Activated CD8-positive, alpha-beta memory T cell treated with anti-CD3 and anti-CD28 coated beads, Interleukin-2, amount 10 ng/mL, durations not matched to agents 7 days and 5 days (primary cell): ENCODE measurements around the gene CNTNAP2. TPM values are rescaled to one million over a fixed set of nuclear protein-coding genes. Genes with fewer than 3 reads are reported as not detected.

Experiments used
- ATAC-seq: fragments of 150-1000 bp; cut with Tn5 transposase; one replicate; pipeline ENCODE4 v1.10.0; 2021; ENCODE audit warnings: moderate library complexity
- CTCF ChIA-PET: fragments of 350-600 bp; sonication (Branson Sonifier 250); formaldehyde crosslinking; loops from one replicate; lab custom pipeline; 2021; ENCODE audit warnings: antibody characterized with exemption; lab: Charles Lee
- DNase-seq: peaks from one replicate; pipeline ENCODE4 v3.0.0-alpha.2; 2020
- H3K27ac Mint-ChIP-seq: one replicate; pipeline ENCODE4 v1.8.0; 2021; ENCODE audit warnings: mild to moderate bottlenecking, mixed read lengths
- H3K27me3 Mint-ChIP-seq: one replicate; pipeline ENCODE4 v1.8.0; 2021; ENCODE audit warnings: mixed read lengths
- H3K36me3 Mint-ChIP-seq: one replicate; pipeline ENCODE4 v1.8.0; 2021; ENCODE audit warnings: mild to moderate bottlenecking, mixed read lengths
- H3K4me1 Mint-ChIP-seq: one replicate; pipeline ENCODE4 v1.8.0; 2021; ENCODE audit warnings: mixed read lengths
- H3K4me3 Mint-ChIP-seq: one replicate; pipeline ENCODE4 v1.8.0; 2021; ENCODE audit warnings: mild to moderate bottlenecking, moderate library complexity, mixed read lengths
- H3K9me3 Mint-ChIP-seq: one replicate; pipeline ENCODE4 v1.8.0; 2022; ENCODE audit warnings: low read depth, mixed read lengths
- total RNA-seq, 2 experiments: library from RNA; stranded (reverse); gene quantifications; one replicate each; pipeline ENCODE4 v1.2.3, GENCODE V29; 2021

Gene CNTNAP2
- total RNA-seq, 2 experiments from 2014 or later, result not detected

GRCh38 chr7:146773506-146773905 is 656.9 kb downstream of the CNTNAP2 start:
- Mint-ChIP-seq H3K4me1 (no peaks in the 10 kb centered on the region), H3K27me3 (no peaks in the 10 kb centered on the region), H3K27ac (no peak overlapping the region), H3K9me3 (peaks cover 6% of the 10 kb centered on the region), H3K4me3 (no peak overlapping the region), H3K36me3 (no peaks in the 10 kb centered on the region)
- CTCF ChIA-PET, result no interaction called here
- ATAC-seq (no peak), DNase-seq (no peak)

DNA sequence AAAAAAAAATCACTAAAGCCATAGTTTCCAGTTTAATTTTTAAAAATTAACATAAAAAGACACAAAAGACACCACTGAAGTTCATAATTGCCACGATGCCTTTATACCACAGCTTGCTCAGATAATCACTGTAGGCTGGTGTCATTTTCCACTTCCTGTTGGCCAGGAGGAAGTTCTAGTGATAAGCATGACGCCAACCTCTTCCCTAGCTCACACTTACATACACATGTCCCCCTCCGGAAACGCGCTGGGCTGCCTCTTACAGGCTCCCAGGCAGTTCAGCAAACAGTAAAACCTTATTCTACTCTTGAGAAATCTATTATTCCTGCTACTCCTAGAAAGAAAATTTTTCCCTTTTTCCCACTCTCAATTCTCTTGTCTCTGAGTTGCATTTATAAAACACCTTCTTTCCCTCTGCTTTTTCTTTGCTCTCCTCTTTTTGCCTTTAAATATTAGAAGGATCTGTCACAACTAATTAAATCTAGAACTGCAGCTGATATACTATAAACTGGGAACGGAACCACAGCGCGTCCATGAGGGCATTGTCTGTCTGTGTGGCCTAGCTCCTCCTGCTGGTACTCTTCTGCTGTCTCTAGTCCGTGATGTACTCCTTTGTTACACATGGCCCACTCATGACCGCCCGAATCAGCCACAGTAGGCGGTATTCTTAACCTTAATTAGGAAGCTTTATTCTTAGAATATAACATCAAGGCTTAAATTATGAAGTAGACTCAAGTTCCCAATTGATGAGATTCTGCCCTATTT is 664.9 kb downstream of the CNTNAP2 start:
- no peak for ATAC-seq
- no peak for DNase-seq
- CTCF ChIA-PET, result no interaction called here
- H3K4me3 Mint-ChIP-seq, result no peak overlapping the region
- H3K4me1 Mint-ChIP-seq, result no peaks in the 10 kb centered on the region
- no peaks in the 10 kb centered on the region for H3K9me3 Mint-ChIP-seq
- H3K27me3 Mint-ChIP-seq, result no peaks in the 10 kb centered on the region
- no peaks in the 10 kb centered on the region for H3K36me3 Mint-ChIP-seq
- no peak overlapping the region for H3K27ac Mint-ChIP-seq

GRCh38 chr7:146787266-146787665 is 670.7 kb downstream of the CNTNAP2 start:
- H3K27me3 Mint-ChIP-seq, result no peaks in the 10 kb centered on the region
- no peaks in the 10 kb centered on the region for H3K36me3 Mint-ChIP-seq
- CTCF ChIA-PET, result no interaction called here
- no peaks in the 10 kb centered on the region for H3K4me1 Mint-ChIP-seq
- peaks cover 5% of the 10 kb centered on the region for H3K9me3 Mint-ChIP-seq
- DNase-seq (no peak), ATAC-seq (no peak)
- no peak overlapping the region for H3K4me3 Mint-ChIP-seq
- no peak overlapping the region for H3K27ac Mint-ChIP-seq

GRCh38 chr7:146788008-146788407 is 671.4 kb downstream of the CNTNAP2 start:
- H3K4me3 Mint-ChIP-seq, result no peak overlapping the region
- H3K4me1 Mint-ChIP-seq, result no peaks in the 10 kb centered on the region
- no peaks in the 10 kb centered on the region for H3K36me3 Mint-ChIP-seq
- CTCF ChIA-PET, result no interaction called here
- H3K9me3 Mint-ChIP-seq, result peaks cover 5% of the 10 kb centered on the region
- H3K27ac Mint-ChIP-seq, result no peak overlapping the region
- H3K27me3 Mint-ChIP-seq, result no peaks in the 10 kb centered on the region
- DNase-seq, result no peak
- ATAC-seq, result no peak

DNA sequence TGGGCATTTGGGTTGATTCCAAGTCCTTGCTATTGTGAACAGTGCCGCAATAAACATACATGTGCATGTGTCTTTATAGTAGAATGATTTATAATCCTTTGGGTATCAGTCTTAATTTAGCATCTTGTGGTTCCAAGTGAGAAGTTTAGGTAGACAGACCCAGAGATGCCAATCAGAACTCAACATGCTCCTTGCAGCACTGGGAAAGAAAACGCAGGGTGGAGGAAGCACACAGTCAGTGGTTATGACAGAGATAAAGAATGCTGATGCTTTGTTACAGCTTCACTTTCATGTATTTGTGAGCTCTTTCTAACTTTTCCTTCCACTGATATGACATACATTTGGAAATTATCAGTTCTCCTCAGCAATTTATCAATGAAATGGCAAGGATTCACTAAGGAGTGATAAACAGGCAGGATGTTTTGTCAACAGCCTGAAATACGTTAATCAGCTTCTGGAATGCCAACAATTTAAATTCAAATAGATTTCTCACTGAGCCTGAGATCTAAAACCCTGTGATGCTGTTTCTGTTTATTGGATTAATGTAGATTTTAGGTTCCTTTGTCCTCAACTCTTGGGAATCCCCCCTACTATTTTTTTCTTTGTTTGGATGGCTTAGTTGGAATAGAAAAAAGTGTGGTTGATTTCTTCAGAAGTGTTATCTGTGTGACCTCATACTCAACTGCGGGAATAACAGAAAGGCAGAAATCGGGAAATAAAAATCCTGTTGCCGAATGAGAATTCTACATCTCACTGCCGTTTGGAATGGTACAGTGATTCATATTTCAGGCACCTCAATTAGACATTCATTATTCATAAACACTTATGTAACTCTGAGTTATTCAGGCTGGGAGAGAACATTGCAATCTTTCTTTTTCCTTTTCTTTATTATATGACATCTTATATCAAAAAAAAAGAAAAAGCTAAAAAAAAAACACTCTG is 675.0 kb downstream of the CNTNAP2 start:
- DNase-seq (no peak), ATAC-seq (no peak)
- no peak overlapping the region for H3K4me3 Mint-ChIP-seq
- no peaks in the 10 kb centered on the region for H3K4me1 Mint-ChIP-seq
- no peaks in the 10 kb centered on the region for H3K27me3 Mint-ChIP-seq
- peaks cover 14% of the 10 kb centered on the region for H3K9me3 Mint-ChIP-seq
- CTCF ChIA-PET, result no interaction called here
- H3K36me3 Mint-ChIP-seq, result no peaks in the 10 kb centered on the region
- H3K27ac Mint-ChIP-seq, result no peak overlapping the region

- no peaks in the 10 kb centered on the region for H3K4me1 Mint-ChIP-seq
- DNase-seq (no peak), ATAC-seq (no peak)
- H3K9me3 Mint-ChIP-seq, result peaks cover 5% of the 10 kb centered on the region
- H3K4me3 Mint-ChIP-seq, result no peak overlapping the region
- H3K27ac Mint-ChIP-seq, result no peak overlapping the region
- no peaks in the 10 kb centered on the region for H3K27me3 Mint-ChIP-seq
- CTCF ChIA-PET, result no interaction called here
- no peaks in the 10 kb centered on the region for H3K36me3 Mint-ChIP-seq
These were observed 688.0 kb downstream of the CNTNAP2 start for GRCh38 chr7:146804620-146805019.

DNA sequence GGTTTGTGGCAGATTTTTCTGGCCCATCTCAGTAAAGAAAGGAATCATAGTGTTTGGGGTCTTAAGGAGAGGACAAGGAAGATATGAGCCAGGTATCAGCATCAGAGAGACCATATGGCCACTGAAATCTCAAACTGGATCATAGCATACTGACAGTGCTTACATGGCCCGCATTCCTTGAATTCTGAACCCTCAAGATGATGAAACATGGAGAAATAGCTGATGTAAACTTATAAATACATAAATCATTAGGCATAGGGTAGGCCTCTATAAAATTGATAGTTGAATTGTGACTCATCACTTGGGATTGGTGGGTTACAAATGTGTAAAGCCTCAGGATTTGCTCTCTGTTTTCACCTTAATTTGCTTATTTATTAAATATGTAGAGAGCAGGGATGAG is 688.5 kb downstream of the CNTNAP2 start:
- CTCF ChIA-PET, result no interaction called here
- Mint-ChIP-seq H3K27me3 (no peaks in the 10 kb centered on the region), H3K9me3 (peaks cover 5% of the 10 kb centered on the region), H3K4me3 (no peak overlapping the region), H3K4me1 (no peaks in the 10 kb centered on the region), H3K36me3 (no peaks in the 10 kb centered on the region), H3K27ac (no peak overlapping the region)
- DNase-seq (no peak), ATAC-seq (no peak)

- DNase-seq (no peak), ATAC-seq (no peak)
- Mint-ChIP-seq H3K4me1 (no peaks in the 10 kb centered on the region), H3K9me3 (peaks cover 5% of the 10 kb centered on the region), H3K27ac (no peak overlapping the region), H3K27me3 (no peaks in the 10 kb centered on the region), H3K4me3 (no peak overlapping the region), H3K36me3 (no peaks in the 10 kb centered on the region)
- CTCF ChIA-PET, result no interaction called here
These were observed 709.7 kb downstream of the CNTNAP2 start for GRCh38 chr7:146826329-146826728.

GRCh38 chr7:146830686-146831085 is 714.1 kb downstream of the CNTNAP2 start:
- Mint-ChIP-seq H3K27me3 (no peaks in the 10 kb centered on the region), H3K36me3 (no peaks in the 10 kb centered on the region), H3K27ac (no peak overlapping the region), H3K9me3 (peaks cover 10% of the 10 kb centered on the region), H3K4me3 (no peak overlapping the region), H3K4me1 (no peaks in the 10 kb centered on the region)
- no peak for ATAC-seq
- CTCF ChIA-PET, result no interaction called here
- DNase-seq, result no peak

GRCh38 chr7:146831875-146832274 is 715.3 kb downstream of the CNTNAP2 start:
- Mint-ChIP-seq H3K4me1 (no peaks in the 10 kb centered on the region), H3K36me3 (no peaks in the 10 kb centered on the region), H3K27ac (no peak overlapping the region), H3K9me3 (peaks cover 10% of the 10 kb centered on the region), H3K27me3 (no peaks in the 10 kb centered on the region), H3K4me3 (no peak overlapping the region)
- ATAC-seq (no peak), DNase-seq (no peak)
- CTCF ChIA-PET, result interaction anchor here (0.7 kb wide), 1 partner anchor 20 kb away, joined by 4 read pairs; no protein-coding TSS in a partner anchor

- CTCF ChIA-PET, result no interaction called here
- DNase-seq, result no peak
- Mint-ChIP-seq H3K36me3 (no peaks in the 10 kb centered on the region), H3K4me1 (no peaks in the 10 kb centered on the region), H3K27ac (no peak overlapping the region), H3K9me3 (peaks cover 8% of the 10 kb centered on the region), H3K4me3 (no peak overlapping the region), H3K27me3 (no peaks in the 10 kb centered on the region)
- ATAC-seq, result no peak
These were observed 727.8 kb downstream of the CNTNAP2 start for GRCh38 chr7:146844405-146844804.

DNA sequence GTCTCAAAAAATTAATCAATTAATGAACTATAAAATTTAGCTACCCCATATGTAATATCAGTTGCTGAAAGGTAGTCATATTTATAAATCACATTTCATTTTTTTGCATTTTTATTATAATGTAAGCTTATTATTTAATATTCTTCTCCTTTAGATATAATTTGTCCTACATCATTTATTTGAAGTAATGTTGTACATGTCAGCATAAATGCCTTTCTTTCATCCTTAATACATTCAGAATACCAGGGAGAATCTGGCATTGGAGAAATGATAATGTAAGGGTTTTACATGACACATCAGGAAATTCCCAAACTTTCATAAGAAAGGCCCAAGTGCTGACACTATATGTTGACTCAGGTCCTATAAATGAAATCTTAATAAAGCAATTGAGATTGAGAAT is 742.1 kb downstream of the CNTNAP2 start:
- Mint-ChIP-seq H3K9me3 (peaks cover 8% of the 10 kb centered on the region), H3K36me3 (no peaks in the 10 kb centered on the region), H3K4me1 (no peaks in the 10 kb centered on the region), H3K27me3 (no peaks in the 10 kb centered on the region), H3K4me3 (no peak overlapping the region), H3K27ac (no peak overlapping the region)
- DNase-seq (no peak), ATAC-seq (no peak)
- CTCF ChIA-PET, result no interaction called here

- ATAC-seq (no peak), DNase-seq (no peak)
- CTCF ChIA-PET, result no interaction called here
- Mint-ChIP-seq H3K4me1 (no peaks in the 10 kb centered on the region), H3K36me3 (no peaks in the 10 kb centered on the region), H3K27me3 (no peaks in the 10 kb centered on the region), H3K4me3 (no peak overlapping the region), H3K27ac (no peak overlapping the region), H3K9me3 (peaks cover 6% of the 10 kb centered on the region)
These were observed 745.1 kb downstream of the CNTNAP2 start for GRCh38 chr7:146861701-146862100.

- DNase-seq (no peak), ATAC-seq (no peak)
- Mint-ChIP-seq H3K27me3 (no peaks in the 10 kb centered on the region), H3K36me3 (no peaks in the 10 kb centered on the region), H3K27ac (no peak overlapping the region), H3K9me3 (peaks cover 4% of the 10 kb centered on the region), H3K4me1 (no peaks in the 10 kb centered on the region), H3K4me3 (no peak overlapping the region)
- CTCF ChIA-PET, result no interaction called here
These were observed 745.8 kb downstream of the CNTNAP2 start for GRCh38 chr7:146862415-146862814.
